HepG2 (cell line): ENCODE data around the gene SNAI3. TPM values are rescaled to one million over a fixed set of nuclear protein-coding genes. Genes with fewer than 3 reads are reported as not detected.

Experiments
- ASH2L ChIP-seq: fragments of 300-600, 200-600 bp; sonication (generic); IDR thresholded peaks from 2 replicates; pipeline ENCODE4 v1.7.0; 2017; ENCODE audit warnings: low read depth, mild to moderate bottlenecking, moderate library complexity, mixed read lengths, low read length; ENCODE audit not compliant: insufficient read length
- BHLHE40 ChIP-seq: IDR thresholded peaks from 2 replicates; pipeline ENCODE4 v1.6.1; 2011; ENCODE audit warnings: low read length, improper control_type of control experiment
- BRF2 ChIP-seq: sonication (generic); formaldehyde crosslinking; IDR thresholded peaks from 2 replicates; pipeline ENCODE4 v1.8.1; 2022; ENCODE audit warnings: mild to moderate bottlenecking, missing genetic modification reagents
- DNMT1 ChIP-seq: sonication (generic); formaldehyde crosslinking; IDR thresholded peaks from 2 replicates; pipeline ENCODE4 v1.5.1; 2020; ENCODE audit warnings: mild to moderate bottlenecking, missing genetic modification reagents
- ETV6 ChIP-seq: sonication (generic); formaldehyde crosslinking; conservative IDR thresholded peaks from 2 replicates; pipeline ENCODE4 v1.4.0; 2020; ENCODE audit warnings: missing genetic modification reagents
- FOSL2 ChIP-seq: sonication (generic); formaldehyde crosslinking; IDR thresholded peaks from 2 replicates; pipeline ENCODE4 v1.4.0; 2020; ENCODE audit warnings: missing genetic modification reagents
- HOXA7 ChIP-seq: sonication (generic); formaldehyde crosslinking; IDR thresholded peaks from 2 replicates; pipeline ENCODE4 v1.8.1; 2022; ENCODE audit warnings: mild to moderate bottlenecking, missing genetic modification reagents, moderate library complexity
- NFE2 ChIP-seq: sonication (generic); formaldehyde crosslinking; IDR thresholded peaks from 2 replicates; pipeline ENCODE4 v1.4.0; 2020; ENCODE audit warnings: missing genetic modification reagents
- NFYC ChIP-seq: IDR thresholded peaks from 2 replicates; pipeline ENCODE4 v1.6.1; 2016; ENCODE audit warnings: missing genetic modification reagents, missing compliant biosample characterization
- PHF8 ChIP-seq: sonication (generic); formaldehyde crosslinking; IDR thresholded peaks from 2 replicates; pipeline ENCODE4 v1.5.0; 2020; ENCODE audit warnings: missing genetic modification reagents
- RAD51 ChIP-seq: fragments of 450-650 bp; IDR thresholded peaks from 2 replicates; pipeline ENCODE4 v1.6.1; 2016; ENCODE audit warnings: borderline replicate concordance
- SRF ChIP-seq: IDR thresholded peaks from 2 replicates; pipeline ENCODE4 v1.6.1; 2011; ENCODE audit warnings: mild to moderate bottlenecking, low read depth, low read length, moderate library complexity
- ZFX ChIP-seq: sonication (generic); formaldehyde crosslinking; IDR thresholded peaks from 2 replicates; pipeline ENCODE4 v1.4.0; 2020; ENCODE audit warnings: mild to moderate bottlenecking, low read depth, missing genetic modification reagents, moderate library complexity
- ZKSCAN1 ChIP-seq: fragments of 150-350 bp; IDR thresholded peaks from 2 replicates; pipeline ENCODE4 v1.6.1; 2014; ENCODE audit warnings: low read length
- ZNF264 ChIP-seq: sonication (generic); formaldehyde crosslinking; IDR thresholded peaks from 2 replicates; pipeline ENCODE4 v1.4.0; 2020; ENCODE audit warnings: missing genetic modification reagents
- ZNF570 ChIP-seq: sonication (generic); formaldehyde crosslinking; IDR thresholded peaks from 2 replicates; pipeline ENCODE4 v1.4.0; 2020; ENCODE audit warnings: mild to moderate bottlenecking, missing genetic modification reagents, borderline replicate concordance
- ZNF646 ChIP-seq: sonication (generic); formaldehyde crosslinking; IDR thresholded peaks from 2 replicates; pipeline ENCODE4 v1.9.0; 2021; ENCODE audit warnings: mild to moderate bottlenecking, missing genetic modification reagents
- ZNF883 ChIP-seq: sonication (generic); formaldehyde crosslinking; IDR thresholded peaks from 2 replicates; pipeline ENCODE4 v1.5.1; 2020; ENCODE audit warnings: mild to moderate bottlenecking, missing genetic modification reagents; ENCODE audit errors: not compliant biosample characterization
- polyA plus RNA-seq, 8 experiments: library from polyadenylated mRNA; depleted of rRNA in 3 of 8; stranded (reverse) in 7 of 8; unstranded in 1 of 8; fragments of >200 nt; fragmentation: Illumina TruSeq in 4 of 8; extraction: Trizol in 4 of 8; gene quantifications; 2 replicates each; pipeline versions ENCODE4 v1.2.1 to v1.2.3, GENCODE V29; 2011 to 2016; ENCODE audit warnings: low read depth in 4 of 8, missing spikeins in 1 of 8, mixed read lengths in 1 of 8; ENCODE audit not compliant: insufficient read depth in 1 of 8
- total RNA-seq, 5 experiments: library from RNA; depleted of rRNA; stranded (reverse); fragments of >200 nt; fragmentation: Illumina TruSeq; extraction: Trizol; gene quantifications; 2 replicates each; pipeline ENCODE4 v1.2.3, GENCODE V29; 2016; ENCODE audit warnings: low read depth in 1 of 5
- TF ChIP-seq, protein P1 (sequence below): sonication (generic); formaldehyde crosslinking; IDR thresholded peaks from 2 replicates; pipeline ENCODE4 v1.5.0; 2020; ENCODE audit warnings: missing genetic modification reagents, mild to moderate bottlenecking, borderline replicate concordance
- TF ChIP-seq, protein P2 (sequence below): sonication (generic); formaldehyde crosslinking; IDR thresholded peaks from 2 replicates; pipeline ENCODE4 v1.4.0; 2020; ENCODE audit warnings: missing genetic modification reagents

SNAI3 gene
- total and polyA plus RNA-seq, 2 of the 13 experiments (the other 11 are each of a cell fraction or from before 2014, with no cell fraction given): 0.09 to 0.18 TPM

DNA sequence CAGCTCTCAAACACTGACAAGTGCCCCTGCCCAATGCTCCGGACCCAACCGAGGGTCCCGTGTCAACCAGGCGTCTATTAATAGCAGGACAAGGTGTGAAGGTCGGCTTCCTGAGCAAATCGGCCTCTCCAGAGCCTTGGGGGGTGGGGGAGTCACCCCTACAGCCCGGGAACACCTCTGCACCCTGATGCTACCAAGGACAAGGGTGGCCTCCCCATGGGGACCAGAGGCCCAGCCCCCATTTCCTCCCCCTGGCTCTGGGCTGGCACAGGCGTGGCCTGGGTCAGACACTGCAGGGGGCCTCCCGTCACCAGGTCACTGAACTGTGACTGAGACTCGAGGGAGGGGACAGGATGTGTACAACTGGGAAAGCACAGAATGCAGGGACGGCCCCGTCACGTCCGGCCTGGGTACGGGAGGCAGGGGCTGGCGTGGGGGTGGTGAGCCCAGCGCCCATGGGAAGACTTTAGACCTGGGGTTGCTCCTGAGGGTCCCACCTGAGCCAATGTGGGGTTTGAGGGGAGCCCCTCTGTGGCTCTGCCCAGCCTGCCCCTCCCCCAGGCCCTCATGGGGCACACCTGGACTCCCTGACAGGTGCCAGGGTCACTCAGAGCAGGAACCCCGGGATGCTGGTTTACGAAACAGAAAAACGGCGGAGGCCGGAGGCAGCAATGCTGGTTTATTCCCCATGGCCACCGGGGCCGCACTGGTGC is 34.9 kb downstream of the SNAI3 start (continued):
- TF ChIP-seq ASH2L: peak; percentile 85
- TF ChIP-seq PHF8: no peak
- TF ChIP-seq, protein P1, sequence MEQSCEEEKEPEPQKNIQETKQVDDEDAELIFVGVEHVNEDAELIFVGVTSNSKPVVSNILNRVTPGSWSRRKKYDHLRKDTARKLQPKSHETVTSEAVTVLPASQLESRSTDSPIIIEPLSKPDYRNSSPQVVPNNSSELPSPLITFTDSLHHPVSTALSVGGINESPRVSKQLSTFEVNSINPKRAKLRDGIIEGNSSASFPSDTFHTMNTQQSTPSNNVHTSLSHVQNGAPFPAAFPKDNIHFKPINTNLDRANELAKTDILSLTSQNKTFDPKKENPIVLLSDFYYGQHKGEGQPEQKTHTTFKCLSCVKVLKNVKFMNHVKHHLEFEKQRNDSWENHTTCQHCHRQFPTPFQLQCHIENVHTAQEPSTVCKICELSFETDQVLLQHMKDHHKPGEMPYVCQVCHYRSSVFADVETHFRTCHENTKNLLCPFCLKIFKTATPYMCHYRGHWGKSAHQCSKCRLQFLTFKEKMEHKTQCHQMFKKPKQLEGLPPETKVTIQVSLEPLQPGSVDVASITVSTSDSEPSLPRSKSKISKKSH (CRISPR knock-in tag): peak; percentile 93; the same call in 1 of the 2 replicates
- no peak for TF ChIP-seq NFE2 (CRISPR knock-in tag)
- TF ChIP-seq, protein P2, sequence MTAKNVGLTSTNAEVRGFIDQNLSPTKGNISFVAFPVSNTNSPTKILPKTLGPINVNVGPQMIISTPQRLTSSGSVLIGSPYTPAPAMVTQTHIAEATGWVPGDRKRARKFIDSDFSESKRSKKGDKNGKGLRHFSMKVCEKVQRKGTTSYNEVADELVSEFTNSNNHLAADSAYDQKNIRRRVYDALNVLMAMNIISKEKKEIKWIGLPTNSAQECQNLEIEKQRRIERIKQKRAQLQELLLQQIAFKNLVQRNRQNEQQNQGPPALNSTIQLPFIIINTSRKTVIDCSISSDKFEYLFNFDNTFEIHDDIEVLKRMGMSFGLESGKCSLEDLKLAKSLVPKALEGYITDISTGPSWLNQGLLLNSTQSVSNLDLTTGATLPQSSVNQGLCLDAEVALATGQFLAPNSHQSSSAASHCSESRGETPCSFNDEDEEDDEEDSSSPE (CRISPR knock-in tag): peak; percentile 59
- TF ChIP-seq FOSL2: peak; percentile 77
- TF ChIP-seq ZNF883: peak; percentile 23
- TF ChIP-seq ZKSCAN1: no peak
- peak; percentile 21; the same call in 1 of the 2 replicates for TF ChIP-seq ETV6 (CRISPR knock-in tag)
- 0 out of 2 replicates have a peak, but pooled peaks have one; percentile 3 for TF ChIP-seq BHLHE40
- TF ChIP-seq RAD51: no peak
- TF ChIP-seq ZFX (CRISPR knock-in tag): peak; percentile 71; the same call in 1 of the 2 replicates
- TF ChIP-seq DNMT1: peak; percentile 37; the same call in 1 of the 2 replicates
- TF ChIP-seq ZNF570 (CRISPR knock-in tag): no peak
- no peak for TF ChIP-seq ZNF646 (CRISPR knock-in tag)
- no peak for TF ChIP-seq SRF
- TF ChIP-seq ZNF264 (CRISPR knock-in tag): peak; percentile 17; the same call in 1 of the 2 replicates
- TF ChIP-seq BRF2 (CRISPR knock-in tag): peak; percentile 69; the same call in 1 of the 2 replicates
- peak; percentile 58; the same call in 1 of the 2 replicates for TF ChIP-seq NFYC (CRISPR knock-in tag)
- no peak for TF ChIP-seq HOXA7 (CRISPR knock-in tag)
